ENCODE data around the gene SIRT7.
"Not testable (repeated sequence)": the region's sequence is repeated elsewhere in the genome, so short reads cannot be mapped to it uniquely, and the experiment has no call there.

Gene SIRT7

DNA sequence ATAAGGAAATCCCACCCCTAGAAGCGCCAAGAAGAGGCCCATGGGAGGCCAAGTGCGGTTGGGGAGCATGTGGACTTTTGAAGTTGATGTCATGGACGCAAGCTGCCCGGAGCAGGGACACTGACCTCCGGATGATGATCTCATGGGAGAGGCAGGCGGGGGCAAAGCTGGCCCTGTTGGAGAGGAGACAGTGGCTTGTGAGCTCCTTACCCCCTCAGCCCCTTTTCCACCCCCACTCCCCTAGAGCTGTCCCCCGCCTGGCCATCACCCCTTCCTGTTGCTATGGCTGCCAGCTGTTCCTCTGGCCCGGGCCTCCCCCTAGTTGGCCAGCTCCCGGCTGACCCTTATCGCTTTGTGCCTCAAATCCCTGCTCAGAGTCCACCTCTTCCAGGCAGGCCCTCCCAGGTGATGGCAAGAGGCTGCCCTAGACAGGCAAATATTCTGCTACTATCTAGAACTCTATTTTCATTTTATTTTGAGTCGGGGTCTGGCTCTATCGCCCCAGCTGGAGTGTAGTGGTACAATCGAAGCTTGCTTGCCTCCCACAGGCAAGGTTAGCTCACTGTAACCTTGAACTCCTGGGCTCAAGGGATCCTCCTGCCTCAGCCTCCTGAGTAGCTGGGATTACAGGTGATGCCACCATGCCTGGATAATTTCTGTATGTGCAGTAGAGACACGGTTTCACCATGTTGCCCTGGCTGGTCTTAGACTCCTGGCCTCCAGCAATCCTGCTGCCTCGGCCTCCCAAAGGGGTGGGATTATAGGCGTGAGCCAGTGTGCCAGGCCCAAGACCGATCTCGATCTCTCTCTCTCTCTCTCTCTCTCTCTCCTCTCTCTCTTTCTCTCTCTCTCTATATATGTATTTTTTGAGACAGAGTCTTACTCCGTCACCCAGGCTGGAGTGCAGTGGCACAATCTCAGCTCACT, 36.4 kb upstream of the SIRT7 start:
- no peak for DNase-seq (ENCODE audit: low read depth)

DNA sequence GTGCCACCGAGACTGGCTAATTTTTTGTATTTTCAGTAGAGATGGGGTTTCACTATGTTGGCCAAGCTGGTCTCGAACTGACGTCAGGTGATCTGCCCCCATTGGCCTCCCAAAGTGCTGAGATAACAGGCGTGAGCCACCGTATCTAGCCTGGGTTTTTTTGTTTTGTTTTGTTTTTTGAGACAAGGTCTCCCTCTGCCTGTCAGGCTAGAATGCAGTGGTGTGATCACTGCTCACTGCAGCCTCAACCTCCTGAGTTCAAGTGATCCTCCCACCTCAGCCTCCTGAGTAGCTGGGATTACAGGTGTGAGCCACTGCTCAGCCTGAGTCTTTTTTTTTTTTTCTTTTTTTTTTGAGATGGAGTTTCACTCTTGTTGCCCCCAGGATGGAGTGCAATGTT, 35.5 kb upstream of the SIRT7 start:
- not testable (repeated sequence) for DNase-seq (ENCODE audit: low read depth)

DNA sequence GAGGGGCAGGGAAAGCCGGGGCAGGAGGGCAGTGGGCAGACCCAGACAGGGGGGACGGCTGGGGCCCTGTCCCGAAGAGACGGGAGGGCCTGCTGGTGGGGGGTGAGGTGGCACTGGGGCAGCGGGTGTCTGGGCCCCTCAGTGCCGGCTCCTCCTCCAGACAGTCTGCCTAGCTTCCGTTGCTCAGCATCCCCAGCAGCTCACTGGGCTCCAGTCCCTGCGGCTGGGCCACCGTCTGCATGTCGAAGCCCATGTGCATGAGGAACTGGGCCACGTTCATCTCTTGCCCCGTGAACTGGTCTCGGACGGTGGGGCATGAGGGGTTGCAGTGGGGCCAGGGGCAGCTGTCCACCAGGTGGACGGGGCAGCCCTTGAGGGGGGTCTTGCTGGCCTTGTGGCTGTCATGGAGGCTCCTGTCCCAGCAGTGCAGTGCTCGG, 34.8 kb upstream of the SIRT7 start:
- no peak for DNase-seq (ENCODE audit: low read depth)

DNA sequence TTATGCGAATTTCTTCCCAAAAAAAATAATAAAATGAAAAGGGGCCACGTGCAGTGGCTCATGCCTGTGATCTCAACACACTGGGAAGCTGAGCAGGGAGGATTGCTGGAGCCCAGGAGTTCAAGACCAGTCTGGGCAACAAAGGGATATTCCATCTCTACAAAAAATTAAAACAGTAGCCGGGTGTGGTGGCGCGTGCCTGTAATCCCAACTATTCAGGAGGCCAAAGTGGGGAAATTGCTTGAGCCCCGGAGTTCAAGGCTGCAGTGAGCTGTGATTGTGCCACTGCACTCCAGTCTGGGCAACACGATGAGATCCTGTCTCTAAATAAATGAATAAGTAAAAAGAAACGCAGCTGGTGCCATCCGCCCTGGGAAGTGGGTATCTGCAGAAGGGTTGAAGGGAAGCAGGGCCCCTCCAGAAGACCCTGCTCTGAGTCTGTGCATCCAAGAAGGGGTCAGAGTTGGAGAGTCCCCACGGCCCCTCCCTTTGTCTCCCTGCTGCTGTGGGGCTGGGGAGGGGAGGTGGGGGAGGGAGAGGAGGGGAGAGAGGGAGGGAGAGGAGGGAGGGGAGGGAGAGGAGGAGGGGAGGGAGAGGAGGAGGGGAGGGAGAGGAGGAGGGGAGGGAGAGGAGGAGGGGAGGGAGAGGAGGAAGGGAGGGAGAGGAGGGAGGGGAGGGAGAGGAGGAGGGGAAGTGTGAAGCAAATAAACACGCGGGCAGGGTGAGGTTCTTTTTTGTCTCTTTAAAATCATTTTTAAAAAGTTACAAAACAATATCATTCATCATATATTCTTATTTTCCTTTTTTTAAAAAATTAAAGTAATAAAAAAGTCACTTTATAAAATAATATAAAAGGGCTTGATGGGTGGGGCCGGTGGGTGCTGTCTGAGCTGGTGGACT, 34.1 kb upstream of the SIRT7 start:
- no peak for DNase-seq (ENCODE audit: low read depth)

DNA sequence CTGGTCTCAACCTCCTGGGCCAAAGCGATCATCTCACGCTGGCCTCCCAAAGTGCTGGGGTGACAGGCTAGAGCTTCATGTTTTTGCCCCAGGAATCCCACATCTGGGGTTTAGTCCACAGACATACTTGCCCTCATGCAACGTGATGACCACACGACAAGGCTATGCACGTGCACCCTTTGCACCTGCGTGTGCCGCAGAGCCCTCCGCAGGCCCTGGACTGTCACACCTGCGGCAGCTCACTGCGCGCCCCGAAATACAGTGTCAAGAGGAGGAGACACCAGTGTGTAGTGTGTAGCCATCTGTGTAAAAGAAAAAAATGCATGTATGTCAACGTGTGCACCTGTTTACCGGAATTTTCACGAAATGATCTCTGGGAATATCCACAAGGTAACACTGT, 32.5 kb upstream of the SIRT7 start:
- DNase-seq (ENCODE audit: low read depth) = no peak

DNA sequence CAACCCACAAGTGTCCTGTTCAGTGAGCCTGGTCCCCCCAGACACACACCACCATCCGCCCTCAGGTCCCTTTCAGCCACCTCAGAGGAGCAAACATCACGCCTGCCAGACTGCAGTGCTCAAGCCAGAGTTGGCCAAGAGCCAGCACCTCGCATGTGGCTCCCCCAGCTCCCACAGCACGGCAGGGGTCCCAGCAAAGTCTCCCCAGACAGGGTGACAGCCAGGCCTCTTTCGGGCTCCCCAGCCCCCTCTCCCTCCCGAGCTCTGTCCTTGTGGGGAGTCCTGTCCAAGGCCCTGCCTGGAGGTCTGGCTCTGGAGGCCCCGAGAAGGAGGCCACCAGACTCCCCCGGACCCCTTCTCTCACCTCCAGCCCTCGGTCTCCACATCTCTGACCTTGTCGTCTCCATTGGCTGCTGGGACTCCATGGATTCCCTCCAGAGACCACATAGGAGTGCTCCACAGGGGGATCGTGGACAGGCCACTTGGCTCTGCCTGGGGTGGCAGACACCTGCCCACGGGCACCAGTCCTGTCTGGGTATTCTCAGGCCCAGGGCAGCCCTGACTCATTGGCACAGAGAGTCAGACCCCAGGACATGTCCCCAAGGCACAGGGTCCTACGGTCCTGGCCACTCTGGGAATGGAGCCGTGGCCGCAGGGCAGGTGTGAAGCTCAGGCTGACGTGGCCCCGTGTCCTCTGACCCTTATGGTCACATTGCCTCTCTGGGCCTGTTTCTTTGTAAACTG, 30.8 kb upstream of the SIRT7 start:
- DNase-seq (ENCODE audit: low read depth) = no peak

DNA sequence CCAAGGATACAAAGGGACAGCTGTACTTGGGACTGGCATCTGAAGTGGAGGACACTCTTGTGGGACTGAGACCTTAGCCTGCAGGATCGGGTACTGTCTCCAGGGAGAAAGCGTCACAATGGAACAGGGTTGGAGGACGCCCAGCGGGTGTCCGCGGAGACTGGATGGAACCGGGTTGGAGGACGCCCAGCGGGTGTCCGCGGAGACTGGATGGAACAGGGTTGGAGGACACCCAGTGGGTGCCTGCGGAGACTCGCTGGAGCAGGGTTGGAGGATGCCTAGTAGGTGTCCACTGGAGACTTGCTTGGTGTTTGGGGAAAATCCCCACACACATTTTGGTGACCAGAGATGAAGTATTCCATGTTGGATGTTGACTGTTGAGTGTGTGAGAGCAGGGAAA, 29.2 kb upstream of the SIRT7 start, which contains the start of gene MYADML2:
Gene MYADML2, minus strand, starts transcription at position 45 of the 400 bp plus-strand sequence. CDS start 5,492 bp downstream, outside the sequence.
- no peak for DNase-seq (ENCODE audit: low read depth)

DNA sequence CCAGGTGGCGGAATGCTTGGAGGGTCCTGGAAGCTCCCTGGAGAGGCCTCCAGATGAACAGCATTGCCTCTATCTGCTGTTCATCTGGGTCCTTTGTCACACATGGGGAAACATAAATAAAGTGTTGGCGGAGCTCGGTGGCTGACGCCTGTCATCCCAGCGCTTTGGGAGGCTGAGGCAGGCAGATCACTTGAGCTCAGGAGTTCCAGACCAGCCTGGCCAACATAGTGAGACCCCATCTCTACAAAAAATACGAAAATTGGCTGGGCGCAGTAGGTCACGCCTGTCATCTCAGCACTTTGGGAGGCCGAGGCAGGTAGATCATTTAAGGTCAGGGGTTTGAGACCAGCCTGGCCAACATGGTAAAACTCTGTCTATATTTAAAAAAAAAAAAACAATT, 26.9 kb upstream of the SIRT7 start:
- no peak for DNase-seq (ENCODE audit: low read depth)

DNA sequence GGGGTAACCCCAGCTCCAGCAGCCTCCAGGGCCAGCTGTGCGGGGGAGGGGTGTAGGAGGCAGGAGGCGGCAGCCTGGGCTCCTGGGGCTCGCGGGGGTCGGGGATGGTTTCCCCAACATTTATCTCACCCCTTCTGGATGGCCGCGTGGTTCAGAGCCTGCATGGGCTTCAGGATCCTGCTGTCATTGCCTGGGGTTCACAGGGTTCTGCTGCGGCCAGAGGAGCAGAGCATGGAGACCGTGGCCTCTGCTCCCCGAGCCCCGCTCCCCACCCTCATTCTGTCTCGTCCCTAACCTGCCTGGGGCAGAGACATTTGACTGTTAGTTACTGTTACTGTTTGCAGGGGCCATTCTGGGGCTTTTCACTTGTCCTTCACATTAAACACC, 24.2 kb upstream of the SIRT7 start:
- no peak for DNase-seq (ENCODE audit: low read depth)

DNA sequence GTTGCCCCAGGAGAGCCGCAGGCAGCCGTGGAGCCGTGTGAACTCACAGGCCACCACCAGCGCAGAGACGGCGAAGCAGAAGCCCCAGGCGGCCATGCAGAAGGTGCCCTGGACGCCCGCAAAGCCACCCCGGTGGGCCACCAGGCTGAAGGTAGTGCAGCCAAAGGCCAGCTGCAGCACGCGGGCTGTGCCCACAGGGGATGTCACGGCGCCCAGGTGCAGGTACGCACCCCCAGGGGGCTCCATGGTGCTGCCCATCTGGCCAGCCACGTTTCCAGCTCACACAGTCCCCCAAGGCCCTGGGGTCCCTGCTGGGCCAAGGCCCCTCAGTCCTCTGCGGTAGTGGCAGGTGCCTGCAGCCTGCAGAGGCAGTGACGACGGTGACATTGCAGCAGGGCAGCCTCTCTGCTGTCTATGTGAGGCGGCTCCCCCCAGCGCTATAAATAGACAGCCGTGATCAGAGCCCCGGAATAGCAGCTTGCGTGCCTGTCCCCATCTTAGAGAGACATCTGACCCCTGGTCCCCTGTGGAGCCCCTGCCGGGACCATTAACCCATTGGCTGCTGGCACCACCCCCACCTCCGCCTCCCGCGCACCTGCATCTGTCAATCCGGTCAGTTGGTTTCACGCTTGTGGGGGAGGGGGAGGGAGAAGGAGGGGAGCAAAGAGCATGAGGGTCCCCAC, 23.6 kb upstream of the SIRT7 start:
- DNase-seq (ENCODE audit: low read depth) = no peak

DNA sequence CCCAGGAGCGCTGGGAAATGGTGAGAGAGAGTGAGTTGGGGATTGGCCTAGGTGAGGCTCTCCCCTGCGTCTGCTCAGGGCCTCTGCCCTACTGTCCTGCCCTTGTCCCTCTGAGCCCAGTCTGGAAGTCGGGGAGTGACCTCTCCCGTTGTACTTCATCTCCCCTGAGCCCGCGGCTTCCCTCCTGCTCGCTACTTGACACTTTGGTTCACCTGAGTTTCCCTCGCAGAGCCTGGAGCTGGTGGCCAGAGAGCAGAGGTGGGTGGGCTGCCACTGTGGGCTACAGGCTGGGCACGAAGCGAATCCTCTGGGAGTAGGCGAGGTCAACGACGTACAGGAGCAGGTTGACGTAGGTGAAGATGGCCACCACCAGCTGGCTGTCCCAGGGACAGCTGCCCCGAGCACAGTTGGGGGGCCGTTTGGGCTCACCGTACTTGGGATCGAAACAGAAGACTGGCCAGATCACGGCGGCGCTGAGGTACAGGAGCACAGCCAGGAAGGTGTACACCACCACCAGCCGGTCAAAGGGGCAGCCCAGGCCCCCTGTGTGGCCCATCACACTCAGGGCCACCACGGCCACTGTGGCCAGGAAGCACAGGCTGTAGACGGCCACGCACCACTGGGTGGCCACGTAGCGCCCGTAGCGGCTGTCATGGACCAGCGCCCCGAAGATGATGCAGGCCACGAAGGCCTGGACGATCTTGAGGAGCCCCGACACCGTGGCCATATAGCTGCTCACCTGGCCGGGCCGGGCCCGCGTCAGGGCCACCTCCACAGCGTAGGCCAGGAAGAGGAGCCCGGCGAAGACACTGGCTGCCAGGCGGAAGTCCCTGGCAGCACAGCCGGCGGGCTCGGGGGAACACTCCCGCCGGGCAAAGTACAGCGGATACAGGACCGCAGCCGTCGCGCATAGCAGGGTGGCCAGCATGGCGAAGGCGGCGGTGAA, 22.8 kb upstream of the SIRT7 start:
- DNase-seq (ENCODE audit: low read depth) = no peak

DNA sequence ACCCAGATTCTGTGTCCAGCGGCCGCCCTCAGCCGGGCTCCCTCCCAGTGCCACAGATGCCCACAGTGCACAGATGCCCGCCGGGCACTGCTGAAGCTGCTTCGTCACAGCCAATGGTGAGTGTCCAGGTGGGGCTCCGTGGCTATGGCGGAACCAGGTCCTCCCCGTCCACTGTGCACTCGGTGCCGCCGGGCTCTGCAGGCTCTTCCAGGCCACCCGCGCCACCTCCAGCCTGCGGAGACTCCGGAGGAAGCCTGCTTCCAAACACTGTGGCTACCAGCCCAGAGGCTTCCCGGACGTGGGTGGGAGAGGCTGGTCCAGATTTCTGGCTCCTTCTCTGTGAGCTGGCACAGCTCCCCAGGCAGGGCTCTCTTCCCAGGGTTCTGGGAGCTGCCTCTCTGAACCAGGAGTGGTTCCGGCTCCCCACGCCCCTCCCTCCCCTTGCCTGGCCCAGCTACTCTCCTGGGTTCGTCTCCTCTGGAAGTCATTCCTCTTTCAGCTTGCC, 22.0 kb upstream of the SIRT7 start:
- DNase-seq (ENCODE audit: low read depth) = no peak

DNA sequence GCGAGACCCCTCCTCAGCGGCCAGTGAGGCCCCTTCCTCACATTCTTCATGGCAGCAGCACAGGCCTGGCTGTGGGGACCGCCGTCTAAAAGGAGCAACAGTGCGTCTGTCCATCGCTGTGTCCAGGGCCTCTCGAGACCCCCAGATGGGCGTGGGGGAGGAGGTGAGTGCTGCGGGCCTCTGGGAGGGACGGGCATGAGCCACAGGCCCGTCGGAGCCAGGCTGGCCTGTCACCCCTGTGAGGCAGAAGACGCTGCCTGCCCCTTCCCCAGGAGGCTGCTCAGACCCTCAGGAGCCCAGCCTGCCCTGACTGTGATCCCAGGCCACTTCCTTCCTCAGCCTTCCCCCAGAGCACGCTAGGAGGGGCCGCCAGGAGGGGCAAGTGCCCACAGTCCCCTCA, 21.2 kb upstream of the SIRT7 start:
- no peak for DNase-seq (ENCODE audit: low read depth)

DNA sequence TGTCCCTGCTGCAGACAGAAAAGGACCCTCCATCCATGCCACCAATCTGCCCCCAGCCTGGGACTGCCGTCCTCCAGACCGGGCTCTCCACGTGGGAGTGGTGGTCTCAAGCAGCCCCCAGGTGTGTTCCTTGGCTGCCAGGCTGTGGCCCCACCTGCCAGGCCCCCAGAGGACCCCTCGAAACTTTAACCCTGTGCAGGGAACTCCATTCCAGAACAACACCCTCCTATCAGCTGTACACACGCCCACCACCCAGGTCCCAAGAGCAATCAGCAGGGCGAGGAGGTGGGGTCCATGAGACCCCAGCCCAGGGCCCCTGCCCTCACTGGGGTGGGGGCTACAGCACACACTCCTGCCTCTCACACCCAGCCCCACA, 17.7 kb upstream of the SIRT7 start:
- no peak for DNase-seq (ENCODE audit: low read depth)

DNA sequence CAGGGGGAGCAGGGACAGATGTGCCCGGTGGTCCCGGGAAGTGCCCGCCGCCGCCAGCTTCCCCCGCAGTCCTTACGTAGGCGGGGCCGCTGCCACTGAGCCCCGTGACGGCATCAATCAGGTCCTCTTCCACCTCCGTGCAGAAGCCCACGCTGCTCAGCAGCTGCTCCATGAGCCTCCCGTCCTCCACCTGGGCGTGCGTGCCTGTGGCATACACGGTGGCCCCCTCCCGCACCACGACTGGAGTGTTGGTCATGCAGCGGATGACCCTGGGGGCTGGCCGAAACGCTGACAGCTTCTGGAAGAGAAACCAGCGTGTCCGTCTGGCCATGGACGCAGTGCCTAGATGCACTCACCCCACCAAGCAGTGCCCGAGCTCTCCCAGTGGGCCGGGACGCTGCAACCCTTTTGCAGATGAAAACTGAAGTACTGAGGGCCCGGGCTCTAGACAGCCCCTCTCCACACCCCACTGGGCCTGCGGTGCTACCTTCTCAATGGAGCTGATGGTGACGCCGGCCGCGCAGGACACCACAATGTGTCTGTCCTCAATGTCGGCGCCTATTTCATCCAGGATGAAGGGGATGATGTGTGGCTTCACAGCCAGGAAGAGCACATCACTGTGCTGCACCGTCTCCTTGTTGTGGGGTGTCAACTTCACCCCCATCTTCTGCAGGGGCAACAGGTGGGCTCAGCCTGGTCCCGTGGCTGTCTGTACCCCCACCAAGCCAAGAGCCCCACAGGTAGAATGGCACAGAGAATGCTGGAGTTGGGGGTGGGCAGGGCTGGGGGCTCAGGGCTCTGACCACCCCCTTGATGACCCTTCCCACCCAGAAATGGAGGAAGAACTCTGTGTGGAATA, 17.1 kb upstream of the SIRT7 start:
- no peak for DNase-seq (ENCODE audit: low read depth)

DNA sequence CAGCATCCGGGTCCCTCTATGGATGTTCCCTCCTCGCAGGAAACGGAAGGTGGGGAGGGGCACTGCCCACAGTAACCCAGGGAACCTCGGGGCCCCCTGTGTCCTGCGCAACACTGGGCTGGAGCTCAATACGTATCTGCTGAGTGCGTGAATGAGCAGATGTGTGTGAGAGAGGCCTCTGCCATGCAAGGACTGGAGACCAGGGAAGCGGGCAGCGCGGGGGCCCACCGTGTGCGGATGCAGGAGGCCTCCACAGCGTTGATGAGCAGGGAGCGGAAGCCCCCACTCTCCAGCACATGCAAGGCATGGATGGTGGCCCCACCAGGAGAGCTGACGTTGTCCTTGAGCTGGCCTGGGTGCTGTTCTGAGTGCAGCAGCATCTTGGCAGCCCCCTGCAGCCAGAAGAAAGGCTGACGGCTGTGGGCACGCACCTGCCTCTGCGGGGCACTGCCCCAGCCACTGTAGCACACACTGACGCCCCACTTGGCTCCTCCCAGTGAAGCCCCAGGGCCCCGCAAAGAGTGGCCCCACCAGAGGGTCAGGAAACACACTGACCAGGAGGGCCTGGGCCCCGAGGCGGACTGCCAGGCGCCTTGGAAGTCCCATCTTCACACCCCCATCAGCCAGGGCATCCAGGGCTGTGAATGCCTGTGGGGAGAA, 16.3 kb upstream of the SIRT7 start:
- no peak for DNase-seq (ENCODE audit: low read depth)

DNA sequence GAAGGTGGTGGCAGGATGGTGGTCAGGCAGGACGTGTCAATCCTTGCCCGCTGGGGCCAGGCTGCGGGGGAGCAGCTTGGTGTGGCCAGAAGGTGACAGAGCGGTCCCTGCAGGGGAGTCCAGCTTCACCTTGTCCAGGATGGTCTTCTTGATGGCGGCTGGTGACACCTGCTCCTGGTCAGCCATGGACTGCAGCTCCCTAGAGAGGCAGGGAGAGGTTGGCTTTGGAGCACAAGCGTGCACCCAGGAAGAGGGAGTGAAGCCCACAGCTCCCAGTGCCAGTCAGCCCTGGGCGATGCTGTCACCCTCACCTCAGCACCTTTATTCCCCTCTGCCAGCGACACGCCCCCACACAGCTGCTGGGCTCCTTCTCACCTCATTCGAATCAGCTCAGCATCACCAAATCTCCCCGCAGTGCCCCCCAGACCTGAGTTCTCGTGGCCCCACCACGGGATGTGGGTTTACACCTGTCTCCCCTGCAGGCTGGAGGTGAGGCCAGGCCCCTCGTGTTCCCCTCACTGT, 15.3 kb upstream of the SIRT7 start:
- DNase-seq (ENCODE audit: low read depth) = no peak

DNA sequence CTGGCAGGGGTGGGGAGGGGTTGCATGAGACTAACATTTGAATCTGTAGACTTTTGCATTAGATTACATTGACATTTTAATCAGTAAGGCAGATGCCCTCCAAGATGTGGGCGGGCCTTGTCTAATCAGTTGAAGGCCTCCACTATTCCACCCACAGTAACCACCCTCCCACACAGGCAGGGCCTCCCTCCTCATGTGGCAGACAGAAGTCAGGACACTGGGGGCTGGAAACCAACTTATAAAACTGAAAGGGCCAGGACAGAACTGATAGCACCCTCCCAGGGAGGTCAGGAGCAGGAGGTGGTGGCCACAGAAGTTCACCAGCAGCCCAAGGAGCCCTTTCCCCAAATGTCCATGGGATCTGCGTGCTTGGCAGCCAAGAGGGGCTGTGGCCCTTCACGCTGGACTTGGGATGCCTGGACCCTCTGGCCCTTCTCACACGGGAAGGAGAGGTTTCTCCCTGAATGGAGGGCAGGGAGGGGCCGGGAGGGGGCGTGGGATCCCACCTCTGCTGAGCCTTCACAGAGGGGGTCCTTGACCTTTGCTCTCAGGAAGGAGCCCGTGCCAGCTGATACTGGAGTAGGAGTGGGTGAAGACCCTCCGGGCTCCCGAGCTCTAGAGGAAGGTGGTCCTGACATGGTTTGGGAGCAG, 14.5 kb upstream of the SIRT7 start:
- DNase-seq (ENCODE audit: low read depth) = no peak
